Measurements from ENCODE around the gene FAM162A.

- TF ChIP-seq CTCF (IDR thresholded peaks at IDR 0.05) (no peak), POLR2A (IDR thresholded peaks at IDR 0.05) (no peak)
Observed at GRCh38 chr3:122389892-122390291, 5.9 kb downstream of the FAM162A start.

Measured in heart left ventricle (tissue), 13 donors.